Stimulated activated CD8-positive, alpha-beta memory T cell treated with anti-CD3 and anti-CD28 coated beads, Interleukin-4, amount 100 ng/mL, for 1 hour (primary cell): ENCODE results near the gene MLLT1.

Source experiments
- DNase-seq, 2 donors: peaks; one replicate each; pipeline ENCODE4 v3.0.0-alpha.2; 2020; ENCODE audit warnings: low read depth in 2 of 2, low spot score in 1 of 2

Gene MLLT1

DNA sequence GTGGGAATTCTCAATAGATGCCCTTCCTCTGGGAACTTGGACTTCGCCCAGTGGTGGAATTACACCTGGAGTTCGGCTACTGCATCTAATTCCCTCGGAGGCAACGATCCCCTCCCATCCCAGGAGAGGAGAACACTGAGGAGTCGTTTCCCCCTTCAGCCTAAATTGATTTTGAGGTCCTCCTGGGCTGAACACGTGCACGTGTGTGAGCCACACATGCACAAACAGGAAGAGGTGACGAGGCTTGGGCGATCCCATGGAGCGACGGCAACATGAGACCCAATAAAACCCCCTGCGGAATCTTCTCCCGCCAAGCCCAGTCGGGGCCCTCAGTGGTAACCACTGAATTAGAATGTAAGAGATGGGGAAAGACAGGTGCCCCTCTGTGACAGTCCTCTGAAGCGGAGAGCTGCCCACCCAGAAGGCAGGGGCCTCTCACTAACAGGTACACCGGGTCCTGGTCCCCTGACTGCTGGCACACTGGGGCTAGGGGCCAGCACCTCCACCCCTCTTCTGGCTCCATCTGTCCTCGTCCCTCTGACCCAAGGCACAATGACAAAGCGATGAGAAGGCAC is 4.5 kb downstream of the MLLT1 start:
- DNase-seq = no peak

GRCh38 chr19:6274756-6275155 is 5.0 kb downstream of the MLLT1 start:
- no peak for DNase-seq

GRCh38 chr19:6273701-6274601 is 5.8 kb downstream of the MLLT1 start:
- no peak for DNase-seq

- no peak for DNase-seq
These were observed 6.7 kb downstream of the MLLT1 start for GRCh38 chr19:6272913-6273600.

GRCh38 chr19:6272411-6272791 is 7.4 kb downstream of the MLLT1 start:
- DNase-seq = no peak

- DNase-seq = no peak
These were observed 7.9 kb downstream of the MLLT1 start for GRCh38 chr19:6271721-6272410.

- DNase-seq = no peak
These were observed 8.5 kb downstream of the MLLT1 start for GRCh38 chr19:6271251-6271650.

DNA sequence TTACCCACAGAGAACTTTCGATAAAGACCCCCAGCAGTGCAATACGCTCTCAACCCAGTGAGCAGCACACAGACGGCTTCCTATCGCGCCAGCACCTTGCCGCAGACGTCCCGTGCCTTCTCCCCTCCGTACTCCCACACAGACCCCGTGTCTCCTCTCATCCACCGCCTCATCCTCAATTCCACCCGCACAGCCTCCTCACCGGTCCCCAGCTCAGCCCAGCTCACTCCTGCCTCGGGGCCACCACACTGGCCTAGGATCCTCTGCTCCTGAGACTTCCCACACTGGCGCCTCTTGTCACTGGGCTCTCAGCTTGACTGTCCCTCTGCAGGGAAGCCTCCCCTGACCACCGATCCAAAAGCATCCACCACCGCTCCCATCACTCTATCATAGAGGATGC is 9.0 kb downstream of the MLLT1 start:
- DNase-seq = no peak

DNA sequence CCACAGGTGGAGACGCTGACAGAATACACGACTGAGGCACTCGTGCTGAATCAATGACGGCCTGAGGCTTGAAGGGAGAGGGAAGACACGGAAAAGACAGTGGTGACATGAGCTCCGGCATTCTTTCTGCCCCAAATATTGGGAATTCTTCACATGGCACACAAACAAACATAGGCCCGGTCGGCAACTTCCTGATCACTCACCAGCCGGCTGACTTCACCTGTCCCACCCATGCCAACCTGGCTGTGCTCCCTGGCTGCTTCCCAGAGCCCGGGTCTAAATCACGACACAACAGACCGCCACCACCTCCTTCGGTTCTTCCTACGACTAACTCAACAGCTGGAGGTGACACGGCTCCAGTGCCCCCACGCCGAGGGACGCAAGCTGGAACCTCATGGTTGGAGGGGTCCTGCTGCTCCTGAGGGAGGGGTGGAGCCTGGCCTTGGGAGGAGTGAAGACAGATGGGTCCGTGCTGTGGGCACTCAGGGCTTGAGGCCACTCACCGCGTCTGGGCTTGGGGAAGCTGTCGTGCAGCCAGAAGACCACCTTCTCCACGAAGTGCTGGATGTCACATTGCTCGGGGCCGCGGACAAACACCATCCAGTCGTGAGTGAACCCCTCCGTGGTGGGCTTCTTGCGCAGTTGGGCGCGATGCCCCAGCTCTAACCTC is 9.6 kb downstream of the MLLT1 start:
- DNase-seq = no peak

GRCh38 chr19:6269101-6269886 is 10.5 kb downstream of the MLLT1 start:
- no peak for DNase-seq

DNA sequence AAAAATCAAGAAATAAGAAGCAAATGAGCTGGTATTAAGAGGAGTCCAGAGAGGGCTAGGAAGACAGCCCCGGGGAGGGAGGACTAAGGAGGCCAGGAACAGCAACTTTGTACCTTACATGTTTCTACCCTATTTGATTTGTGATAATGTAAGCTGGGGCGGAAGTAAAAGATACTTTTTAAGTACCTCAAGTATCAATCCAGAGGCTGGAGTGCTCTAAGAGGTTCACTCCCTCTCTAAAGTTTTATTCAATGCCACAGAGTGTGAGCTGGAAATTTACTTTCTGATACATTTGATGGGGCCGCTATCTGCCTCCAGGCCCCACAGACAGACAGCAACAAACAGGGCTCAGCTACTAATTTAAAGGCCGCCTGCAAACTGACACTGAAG is 11.4 kb downstream of the MLLT1 start:
- no peak for DNase-seq

GRCh38 chr19:6267552-6268381 is 12.0 kb downstream of the MLLT1 start:
- DNase-seq = no peak

DNA sequence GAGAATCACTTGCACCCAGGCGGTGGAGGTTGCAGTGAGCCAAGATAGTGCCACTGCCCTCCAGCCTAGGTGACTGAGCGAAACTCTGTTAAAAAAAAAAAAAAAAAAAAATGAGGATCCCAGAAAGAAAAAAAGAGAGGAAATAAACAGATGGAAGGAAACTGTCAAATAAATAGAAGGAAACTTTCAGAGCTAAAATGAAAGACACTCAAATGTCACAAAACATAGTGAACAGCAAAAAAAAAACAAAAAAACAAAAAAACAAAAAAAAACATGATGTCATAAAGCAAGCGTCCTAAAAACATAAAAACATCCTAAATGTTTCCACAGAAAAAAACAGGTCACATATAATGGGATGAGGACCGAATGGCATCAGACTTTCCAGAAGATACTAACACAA is 15.0 kb downstream of the MLLT1 start:
- no peak for DNase-seq

DNA sequence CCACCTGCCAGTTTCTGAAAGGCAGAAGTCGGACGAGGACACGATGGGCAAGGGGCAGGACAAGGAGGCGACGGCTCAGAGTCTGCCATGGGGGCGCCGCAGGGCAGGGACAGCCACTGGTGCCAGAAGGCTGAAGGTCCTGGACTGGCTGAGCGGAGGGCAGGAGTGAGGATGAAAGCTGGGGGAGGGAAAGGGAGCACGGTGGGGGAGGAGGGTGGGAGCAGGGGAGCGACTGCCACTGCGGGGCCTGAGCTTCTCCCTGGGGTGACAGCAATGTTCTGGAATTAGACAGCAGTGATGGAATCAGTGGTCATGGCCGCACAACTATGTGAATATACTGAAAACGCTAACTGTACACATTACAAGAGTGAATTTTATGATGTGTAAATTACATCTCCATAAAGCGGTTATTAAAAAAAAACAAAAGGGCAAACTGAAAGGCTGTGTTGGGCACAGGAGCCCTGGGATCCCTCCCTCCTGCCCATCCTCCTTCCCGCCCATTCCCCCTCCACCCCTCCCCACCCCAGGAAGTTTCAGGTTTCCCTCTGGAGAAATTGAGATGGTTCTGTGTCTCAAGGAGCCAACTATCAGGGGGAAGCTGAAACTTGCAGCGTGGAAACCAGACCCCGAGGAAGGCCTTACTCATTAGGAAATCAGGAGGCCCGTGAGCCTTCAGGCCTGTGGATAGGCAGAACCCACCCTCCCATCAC is 15.9 kb downstream of the MLLT1 start:
- DNase-seq = no peak

GRCh38 chr19:6263306-6263705 is 16.5 kb downstream of the MLLT1 start:
- DNase-seq = no peak

GRCh38 chr19:6262519-6262918 is 17.3 kb downstream of the MLLT1 start:
- no peak for DNase-seq

DNA sequence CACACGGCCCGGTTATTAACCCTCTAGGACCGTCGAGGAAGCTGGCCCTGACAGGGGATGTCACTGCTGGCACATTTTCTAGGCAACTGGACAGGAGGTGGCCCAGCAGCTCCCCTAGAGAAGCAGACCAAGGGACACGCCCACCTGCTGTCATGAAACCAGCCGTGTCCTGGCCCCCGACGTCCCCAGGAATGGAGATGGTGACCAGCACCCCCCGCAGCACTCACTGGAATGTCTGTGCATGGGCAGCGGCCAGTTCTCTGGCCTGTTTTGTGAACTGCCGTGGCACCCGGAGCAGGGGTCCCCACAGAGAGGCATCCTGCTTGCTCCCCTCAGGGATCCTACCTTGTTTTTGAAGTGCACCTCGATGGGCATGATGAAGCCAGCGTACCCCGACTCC is 17.9 kb downstream of the MLLT1 start:
- DNase-seq = no peak

DNA sequence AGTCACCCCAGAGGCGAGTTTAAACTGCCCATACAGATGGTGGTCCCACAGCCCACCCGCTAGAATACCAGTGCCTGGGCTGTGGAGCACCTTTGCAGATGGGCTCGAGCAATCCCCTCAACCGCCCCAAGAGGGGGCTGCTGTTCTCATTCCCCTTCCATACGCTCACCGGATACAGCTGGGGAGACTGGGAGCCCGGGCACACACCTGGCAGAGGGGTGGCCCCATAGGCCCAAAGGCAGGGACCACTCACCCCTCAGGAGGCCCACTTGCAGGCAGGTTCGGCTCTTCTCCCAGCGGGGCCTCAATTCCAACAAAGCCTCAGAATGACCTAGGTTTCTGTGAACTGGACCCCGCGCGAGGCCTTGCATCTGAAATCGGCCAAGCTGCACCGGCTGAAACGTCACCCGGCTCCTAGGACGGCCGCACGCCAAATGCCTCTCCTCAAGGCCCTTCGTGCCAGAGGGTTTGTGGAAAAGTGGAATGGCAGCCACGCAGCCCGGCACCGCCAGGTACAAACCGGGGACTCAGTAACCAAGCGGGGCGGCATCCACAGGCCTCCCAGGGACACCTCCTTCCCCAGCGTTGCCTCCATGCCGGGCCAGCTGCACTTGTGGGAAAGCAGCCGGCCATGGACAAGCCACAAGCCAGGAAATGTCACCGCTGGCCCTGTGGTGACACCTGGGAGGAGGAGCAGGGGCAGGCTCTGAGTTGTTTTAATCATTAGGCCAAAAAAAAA is 18.7 kb downstream of the MLLT1 start:
- DNase-seq = no peak
